ENCODE data around the gene PYM1.

The PYM1 gene

DNA sequence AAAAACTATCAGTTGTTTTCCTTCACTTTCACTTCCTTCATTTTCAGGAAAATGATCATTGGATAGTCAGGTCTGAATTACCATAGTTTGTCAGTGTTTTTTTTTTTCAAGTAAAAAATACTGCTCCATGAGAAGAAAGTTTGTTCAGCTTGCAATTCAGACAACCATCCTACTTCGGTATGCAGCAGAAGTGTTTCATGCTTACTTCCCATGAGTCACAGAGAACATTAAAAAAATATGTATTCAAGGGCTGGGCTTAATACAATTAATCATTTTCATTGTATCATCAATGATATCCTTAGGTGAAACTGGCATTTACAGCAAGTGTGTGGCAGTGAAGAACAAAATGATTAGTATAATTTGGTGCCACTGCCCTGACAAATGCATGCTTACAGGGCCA is 21.6 kb downstream of the PYM1 start:
- DNase-seq (ENCODE audit: extremely low spot score), result no peak
- ChIA-PET POLR2A (no interaction called here), CTCF (no interaction called here)

DNA sequence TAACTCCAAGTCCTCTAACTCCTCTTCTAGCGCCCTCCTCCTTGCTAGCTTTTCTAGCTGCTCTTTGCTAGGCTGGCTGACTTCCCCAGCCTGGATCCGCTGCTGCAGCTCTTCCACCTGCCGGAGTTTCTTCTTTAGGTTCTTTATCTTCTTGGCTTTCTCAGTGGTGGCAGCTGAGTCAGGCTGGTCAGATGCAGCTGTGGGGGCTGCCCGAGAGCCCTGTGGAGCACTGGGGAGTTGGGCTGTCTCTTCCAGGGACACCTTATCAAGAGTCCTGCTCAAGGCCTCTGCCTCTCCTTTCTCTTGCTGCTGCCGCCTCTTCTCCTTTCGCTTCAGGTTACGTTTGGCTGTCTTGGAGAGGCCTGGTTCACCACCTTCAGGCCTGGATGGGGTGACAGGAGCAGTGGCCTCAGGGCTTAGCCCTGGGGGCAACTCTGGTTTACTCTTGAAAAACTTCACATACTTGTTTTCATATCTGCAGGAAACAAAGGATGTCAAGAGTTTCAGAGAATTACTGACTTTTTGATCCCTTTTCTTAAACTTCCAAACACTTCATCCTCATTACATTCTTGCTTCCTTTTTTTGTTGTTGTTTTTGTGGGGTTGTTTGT is 25.7 kb downstream of the PYM1 start:
- ChIA-PET POLR2A (no interaction called here), CTCF (no interaction called here)
- TF ChIP-seq FOXM1 (IDR thresholded peaks at IDR 0.05; ENCODE audit: borderline replicate concordance) (no peak), LEF1 (IDR thresholded peaks at IDR 0.05; ENCODE audit: borderline replicate concordance) (no peak), ARNT (IDR thresholded peaks at IDR 0.05) (no peak), FOXK2 (IDR thresholded peaks at IDR 0.05) (no peak), ELF4 (IDR thresholded peaks at IDR 0.05) (no peak), HDGF (IDR thresholded peaks at IDR 0.05; ENCODE audit: borderline replicate concordance) (no peak)
- no peak for DNase-seq (ENCODE audit: extremely low spot score)

More for the DNA sequence above, 21.6 kb downstream of the PYM1 start:
- TF ChIP-seq SP1 (IDR thresholded peaks at IDR 0.05) (no peak), ARNT (IDR thresholded peaks at IDR 0.05) (no peak), HDGF (IDR thresholded peaks at IDR 0.05; ENCODE audit: borderline replicate concordance) (no peak), FOXA1 (IDR thresholded peaks at IDR 0.05) (no peak), ELF4 (IDR thresholded peaks at IDR 0.05) (no peak), SUZ12 (IDR thresholded peaks at IDR 0.05) (no peak), ZNF384 (IDR thresholded peaks at IDR 0.05) (no peak), LEF1 (IDR thresholded peaks at IDR 0.05; ENCODE audit: borderline replicate concordance) (no peak), BHLHE40 (IDR thresholded peaks at IDR 0.05; ENCODE audit: borderline replicate concordance) (no peak)

DNA sequence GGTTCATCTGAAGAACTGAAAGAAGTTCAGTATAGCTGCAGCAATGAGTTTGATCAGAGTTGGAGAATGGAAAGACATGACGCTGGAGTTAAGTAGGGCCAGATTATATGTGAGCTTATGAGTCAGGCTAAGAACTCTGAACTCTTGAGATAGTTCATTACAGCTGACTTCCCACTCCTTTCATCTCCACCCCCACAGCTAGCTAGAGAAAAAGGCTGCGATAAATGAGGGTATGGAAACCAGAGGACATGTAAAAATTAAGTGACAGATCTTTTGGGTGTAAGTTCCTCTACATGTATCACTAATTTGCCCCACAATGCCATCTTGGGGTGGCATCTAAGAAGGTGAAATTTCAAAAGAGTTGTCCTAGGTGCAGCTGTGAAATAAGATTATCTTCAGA is 28.6 kb downstream of the PYM1 start:
- CTCF ChIA-PET, result no interaction called here
- no peak for TF ChIP-seq SP1 (IDR thresholded peaks at IDR 0.05)
- TF ChIP-seq LEF1 (IDR thresholded peaks at IDR 0.05; ENCODE audit: borderline replicate concordance), result no peak
- TF ChIP-seq, protein P1, sequence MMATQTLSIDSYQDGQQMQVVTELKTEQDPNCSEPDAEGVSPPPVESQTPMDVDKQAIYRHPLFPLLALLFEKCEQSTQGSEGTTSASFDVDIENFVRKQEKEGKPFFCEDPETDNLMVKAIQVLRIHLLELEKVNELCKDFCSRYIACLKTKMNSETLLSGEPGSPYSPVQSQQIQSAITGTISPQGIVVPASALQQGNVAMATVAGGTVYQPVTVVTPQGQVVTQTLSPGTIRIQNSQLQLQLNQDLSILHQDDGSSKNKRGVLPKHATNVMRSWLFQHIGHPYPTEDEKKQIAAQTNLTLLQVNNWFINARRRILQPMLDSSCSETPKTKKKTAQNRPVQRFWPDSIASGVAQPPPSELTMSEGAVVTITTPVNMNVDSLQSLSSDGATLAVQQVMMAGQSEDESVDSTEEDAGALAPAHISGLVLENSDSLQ (IDR thresholded peaks at IDR 0.05), result no peak
- TF ChIP-seq FOXK2 (IDR thresholded peaks at IDR 0.05), result no peak
- no peak for TF ChIP-seq ELF4 (IDR thresholded peaks at IDR 0.05)
- no peak for TF ChIP-seq FOXA1 (IDR thresholded peaks at IDR 0.05)
- TF ChIP-seq SUZ12 (IDR thresholded peaks at IDR 0.05), result no peak
- TF ChIP-seq CTBP1 (IDR thresholded peaks at IDR 0.05; ENCODE audit: borderline replicate concordance), result no peak
- no peak for TF ChIP-seq ZNF384 (IDR thresholded peaks at IDR 0.05)
- no peak for TF ChIP-seq NFRKB (IDR thresholded peaks at IDR 0.05)
- no peak for TF ChIP-seq TARDBP (IDR thresholded peaks at IDR 0.05)
- TF ChIP-seq L3MBTL2 (conservative IDR thresholded peaks at IDR 0.05), result no peak
- no peak for TF ChIP-seq ARNT (IDR thresholded peaks at IDR 0.05)
- TF ChIP-seq BHLHE40 (IDR thresholded peaks at IDR 0.05; ENCODE audit: borderline replicate concordance), result no peak
- TF ChIP-seq FOXM1 (IDR thresholded peaks at IDR 0.05; ENCODE audit: borderline replicate concordance), result no peak
- TF ChIP-seq HDGF (IDR thresholded peaks at IDR 0.05; ENCODE audit: borderline replicate concordance), result no peak
- POLR2A ChIA-PET, result no interaction called here
- no peak for DNase-seq (ENCODE audit: extremely low spot score)

DNA sequence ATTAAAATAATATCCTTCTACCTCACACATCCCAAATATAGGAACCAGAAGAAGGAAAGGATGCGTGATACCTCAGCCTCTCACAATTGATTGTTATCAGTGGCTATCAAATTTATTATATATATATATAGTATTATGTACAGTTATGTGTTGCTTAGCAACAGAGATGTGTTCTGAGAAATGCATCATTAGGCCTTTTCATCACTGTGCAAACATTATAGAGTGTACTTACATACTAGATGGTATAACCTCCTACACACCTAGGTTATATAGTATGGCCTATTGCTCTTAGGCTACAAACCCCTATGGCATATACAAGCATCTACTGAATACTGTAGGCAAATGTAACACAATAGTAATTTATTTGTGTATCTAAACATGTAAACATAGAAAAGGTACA is 34.0 kb downstream of the PYM1 start:
- ChIA-PET CTCF (no interaction called here), POLR2A (no interaction called here)
- DNase-seq (ENCODE audit: extremely low spot score), result no peak
- no peak for TF ChIP-seq FOXA1 (IDR thresholded peaks at IDR 0.05)

DNA sequence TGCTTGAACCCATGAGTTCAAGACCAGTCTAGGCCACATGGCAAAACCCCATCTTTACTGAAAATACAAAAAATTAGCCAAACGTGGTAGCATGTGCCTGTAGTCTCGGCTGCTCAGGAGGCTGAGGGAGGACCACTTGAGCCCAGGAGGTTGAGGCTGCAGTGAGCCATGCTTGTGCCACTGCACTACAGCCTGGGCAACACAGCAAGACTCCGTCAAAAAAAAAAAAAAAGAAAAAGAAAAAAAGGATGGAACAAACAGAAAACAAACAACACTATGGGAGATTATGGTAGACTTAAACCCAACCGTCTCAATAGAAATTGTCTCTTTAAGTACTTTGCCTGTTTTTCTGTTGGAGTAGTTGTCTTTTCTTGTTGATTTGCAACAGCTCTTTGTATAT is 36.4 kb downstream of the PYM1 start:
- TF ChIP-seq HDGF (IDR thresholded peaks at IDR 0.05; ENCODE audit: borderline replicate concordance) (no peak), SP1 (IDR thresholded peaks at IDR 0.05) (no peak), ZNF384 (IDR thresholded peaks at IDR 0.05) (no peak), SUZ12 (IDR thresholded peaks at IDR 0.05) (no peak), FOXK2 (IDR thresholded peaks at IDR 0.05) (no peak), FOXM1 (IDR thresholded peaks at IDR 0.05; ENCODE audit: borderline replicate concordance) (no peak), BHLHE40 (IDR thresholded peaks at IDR 0.05; ENCODE audit: borderline replicate concordance) (no peak), L3MBTL2 (conservative IDR thresholded peaks at IDR 0.05) (no peak), ARNT (IDR thresholded peaks at IDR 0.05) (no peak), NFRKB (IDR thresholded peaks at IDR 0.05) (no peak), CTBP1 (IDR thresholded peaks at IDR 0.05; ENCODE audit: borderline replicate concordance) (no peak), LEF1 (IDR thresholded peaks at IDR 0.05; ENCODE audit: borderline replicate concordance) (no peak), ELF4 (IDR thresholded peaks at IDR 0.05) (no peak), TARDBP (IDR thresholded peaks at IDR 0.05) (no peak), FOXA1 (IDR thresholded peaks at IDR 0.05) (no peak)
- TF ChIP-seq, protein P1 (IDR thresholded peaks at IDR 0.05), result no peak
- CTCF ChIA-PET, result no interaction called here
- no peak for DNase-seq (ENCODE audit: extremely low spot score)
- POLR2A ChIA-PET, result no interaction called here

DNA sequence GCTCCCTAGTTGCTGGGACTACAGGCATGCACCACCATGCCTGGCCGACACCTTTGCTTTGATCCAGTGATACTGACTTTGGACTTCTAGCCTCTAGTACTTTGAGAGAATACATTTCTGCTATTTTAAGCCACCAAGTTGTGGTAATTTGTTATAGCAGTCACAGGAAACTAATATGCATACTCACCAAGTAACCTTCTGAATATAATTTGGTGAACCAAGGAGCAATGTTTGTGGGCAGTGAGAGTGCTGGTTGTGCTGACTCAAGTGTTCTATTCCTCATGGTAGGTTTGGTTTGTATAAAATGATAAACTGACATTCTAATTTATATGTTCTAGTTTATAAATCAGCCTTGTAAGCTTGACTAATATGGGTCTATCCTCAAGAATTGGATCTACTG is 42.6 kb downstream of the PYM1 start:
- no peak for DNase-seq (ENCODE audit: extremely low spot score)
- no peak for TF ChIP-seq ELF4 (IDR thresholded peaks at IDR 0.05)
- no peak for TF ChIP-seq TARDBP (IDR thresholded peaks at IDR 0.05)
- no peak for TF ChIP-seq ARNT (IDR thresholded peaks at IDR 0.05)
- TF ChIP-seq, protein P1 (IDR thresholded peaks at IDR 0.05), result no peak
- no peak for TF ChIP-seq LEF1 (IDR thresholded peaks at IDR 0.05; ENCODE audit: borderline replicate concordance)
- no peak for TF ChIP-seq CTBP1 (IDR thresholded peaks at IDR 0.05; ENCODE audit: borderline replicate concordance)
- TF ChIP-seq NFRKB (IDR thresholded peaks at IDR 0.05), result no peak
- TF ChIP-seq SP1 (IDR thresholded peaks at IDR 0.05), result no peak
- TF ChIP-seq FOXM1 (IDR thresholded peaks at IDR 0.05; ENCODE audit: borderline replicate concordance), result no peak
- no peak for TF ChIP-seq L3MBTL2 (conservative IDR thresholded peaks at IDR 0.05)
- TF ChIP-seq FOXK2 (IDR thresholded peaks at IDR 0.05), result no peak
- no peak for TF ChIP-seq BHLHE40 (IDR thresholded peaks at IDR 0.05; ENCODE audit: borderline replicate concordance)
- no peak for TF ChIP-seq FOXA1 (IDR thresholded peaks at IDR 0.05)
- no peak for TF ChIP-seq ZNF384 (IDR thresholded peaks at IDR 0.05)
- TF ChIP-seq SUZ12 (IDR thresholded peaks at IDR 0.05), result no peak
- no peak for TF ChIP-seq HDGF (IDR thresholded peaks at IDR 0.05; ENCODE audit: borderline replicate concordance)
- ChIA-PET CTCF (no interaction called here), POLR2A (interaction anchor here (0.7 to 1.9 kb wide), 2 partner anchors 42 to 49 kb away, joined by 4 to 7 read pairs; partner anchors contain the start of gene PYM1)

Data from HEK293T (cell line).